A673 (cell line): ENCODE data around the gene TPSD1.

Experiments
- CTCF ChIP-seq: fragments of 300-800, 200-600 bp; sonication (generic); conservative IDR thresholded peaks from 2 replicates; pipeline ENCODE4 v1.5.1; 2017; ENCODE audit warnings: low read depth, mild to moderate bottlenecking, antibody characterized with exemption, low read length, moderate library complexity, mixed read lengths
- EZH2 ChIP-seq: fragments of 200-600 bp; sonication (generic); IDR thresholded peaks from 2 replicates; pipeline ENCODE4 v1.6.1; 2017; ENCODE audit warnings: borderline replicate concordance, low read depth, mild to moderate bottlenecking, mixed read lengths, antibody characterized with exemption, low read length; ENCODE audit not compliant: poor library complexity, severe bottlenecking

GRCh38 chr16:1278477-1278876 is 22.6 kb downstream of the TPSD1 start:
- TF ChIP-seq CTCF, result no peak
- no peak for TF ChIP-seq EZH2
